K562 (cell line): Measurements from ENCODE around the gene NXF3. TPM values are rescaled to one million over a fixed set of nuclear protein-coding genes. Genes with fewer than 3 reads are reported as not detected.
"Not testable (repeated sequence)": the region's sequence is repeated elsewhere in the genome, so short reads cannot be mapped to it uniquely, and the experiment has no call there.

Experiments
- ATAC-seq: fragments of 200-7000 bp; cut with Tn5 transposase; 3 replicates; pipeline ENCODE4 v1.9.1; 2020; ENCODE audit warnings: moderate library complexity
- BruUV-seq: library from RNA; stranded (reverse); fragments of 400-500 nt; replicated peaks from 2 replicates; lab custom pipeline; 2021; lab: Mats Ljungman, UMichigan
- CTCF ChIA-PET: fragments of 300-600 bp; formaldehyde crosslinking; extraction: SDS; loops from one replicate; lab custom pipeline; 2021; ENCODE audit warnings: low intra/inter-chr PET ratio; lab: Yijun Ruan, JAX
- POLR2A ChIA-PET: fragments of 300-600, 350-650 bp; sonication (Branson Sonifier 250); formaldehyde crosslinking; extraction: SDS; loops from one replicate; lab custom pipeline; 2021; ENCODE audit warnings: antibody characterized with exemption, inconsistent platforms; lab: Yijun Ruan, JAX
- DNase-seq, 4 experiments: peaks; one replicate each; pipeline versions ENCODE4 v3.0.0 to v3.0.0-alpha.2; 2011 to 2018; ENCODE audit warnings: low spot score in 3 of 4, mixed read lengths in 3 of 4; ENCODE audit errors: extremely low read depth in 1 of 4
- FAIRE-seq: peaks from 2 replicates; lab custom pipeline; 2011; peaks lifted over from hg19 to GRCh38; lab: Jason Lieb, UNC
- H2AFZ ChIP-seq: 2 replicates; pipeline ENCODE4 v1.6.0; 2011; ENCODE audit warnings: low read depth, low read length, control low read depth, inconsistent platforms
- H3K27ac ChIP-seq: fragments of 200-600 bp; 3 replicates; pipeline ENCODE4 v1.8.0; 2011; ENCODE audit warnings: low read depth, mild to moderate bottlenecking, control low read depth, inconsistent platforms, low read length, moderate library complexity, mixed read lengths; ENCODE audit errors: extremely low read depth
- H3K27me3 ChIP-seq, 2 experiments: fragments of 300-600 bp in 1 of 2; 2 replicates in 1 of 2; 3 replicates in 1 of 2; pipeline versions ENCODE4 v1.6.0 to v1.8.0; 2011; ENCODE audit warnings: inconsistent platforms in 2 of 2, low read length in 2 of 2, mild to moderate bottlenecking in 1 of 2, mixed read lengths in 1 of 2, moderate library complexity in 1 of 2; ENCODE audit not compliant: control insufficient read depth in 2 of 2, insufficient read depth in 2 of 2
- H3K36me3 ChIP-seq: fragments of 300-600 bp; 3 replicates; pipeline ENCODE4 v1.8.0; 2011; ENCODE audit warnings: mild to moderate bottlenecking, low read length, inconsistent platforms; ENCODE audit not compliant: control insufficient read depth, insufficient read depth
- H3K4me1 ChIP-seq, 2 experiments: fragments of 200-600 bp in 1 of 2; replicated peaks in 1 of 2; 2 replicates in 1 of 2; 3 replicates in 1 of 2; pipeline versions ENCODE4 v1.5.1 to v1.8.0; 2011; ENCODE audit warnings: inconsistent platforms in 2 of 2, low read length in 2 of 2, mild to moderate bottlenecking in 1 of 2, mixed read lengths in 1 of 2, moderate library complexity in 1 of 2; ENCODE audit not compliant: control insufficient read depth in 2 of 2, insufficient read depth in 2 of 2
- H3K4me2 ChIP-seq: 2 replicates; pipeline ENCODE4 v1.6.1; 2011; ENCODE audit warnings: low read length, control low read depth, inconsistent platforms, mixed read lengths; ENCODE audit not compliant: insufficient read depth
- H3K4me3 ChIP-seq: fragments of 200-600 bp; sonication (generic), shearing (Covaris generic); 2 replicates; pipeline ENCODE4 v1.5.1; 2016; ENCODE audit warnings: control low read depth, inconsistent platforms
- H3K79me2 ChIP-seq: fragments of 200-600 bp; 3 replicates; pipeline ENCODE4 v1.8.0; 2011; ENCODE audit warnings: low read length, inconsistent platforms; ENCODE audit not compliant: control insufficient read depth, insufficient read depth
- H3K9ac ChIP-seq, 2 experiments: 2 replicates each; pipeline versions ENCODE4 v1.6.0 to v1.6.1; 2011; ENCODE audit warnings: low read depth in 2 of 2, low read length in 2 of 2, control low read depth in 1 of 2, inconsistent platforms in 1 of 2, mild to moderate bottlenecking in 1 of 2, mixed read lengths in 1 of 2; ENCODE audit not compliant: insufficient read depth in 1 of 2
- H3K9me1 ChIP-seq: one replicate; pipeline ENCODE4 v1.6.0; 2011; ENCODE audit warnings: inconsistent platforms, mild to moderate bottlenecking, low read length, moderate library complexity; ENCODE audit not compliant: control insufficient read depth, insufficient read depth
- H3K9me3 ChIP-seq: replicated peaks from 2 replicates; pipeline ENCODE4 v1.5.1; 2011; ENCODE audit warnings: low read depth, low read length, inconsistent platforms; ENCODE audit not compliant: control insufficient read depth, insufficient read depth
- H4K20me1 ChIP-seq: replicated peaks from 2 replicates; pipeline ENCODE4 v1.6.1; 2011; ENCODE audit warnings: low read length, inconsistent platforms, mixed read lengths; ENCODE audit not compliant: control insufficient read depth, insufficient read depth
- ARID1B ChIP-seq: fragments of 450-650 bp; IDR thresholded peaks from 2 replicates; pipeline ENCODE4 v1.6.1; 2016; ENCODE audit warnings: antibody characterized with exemption, mild to moderate bottlenecking, inconsistent platforms
- CBFA2T2 ChIP-seq: fragments of 450-650 bp; conservative IDR thresholded peaks from 2 replicates; pipeline ENCODE4 v1.6.1; 2017; ENCODE audit warnings: mild to moderate bottlenecking
- CBFA2T3 ChIP-seq: fragments of 450-650 bp; IDR thresholded peaks from 2 replicates; pipeline ENCODE4 v1.6.1; 2017
- DPF2 ChIP-seq: fragments of 450-650 bp; IDR thresholded peaks from 2 replicates; pipeline ENCODE4 v1.6.1; 2016
- KDM1A ChIP-seq, 2 experiments: fragments of 450-650 bp; IDR thresholded peaks; 2 replicates each; pipeline ENCODE4 v1.6.1; 2016; ENCODE audit warnings: mild to moderate bottlenecking in 2 of 2
- L3MBTL2 ChIP-seq: fragments of 450-650 bp; IDR thresholded peaks from 2 replicates; pipeline ENCODE4 v1.6.1; 2016; ENCODE audit warnings: mild to moderate bottlenecking, moderate library complexity
- MNT ChIP-seq, 2 experiments: fragments of 450-650 bp; conservative IDR thresholded peaks; 2 replicates each; pipeline ENCODE4 v1.6.1; 2017; ENCODE audit warnings: mild to moderate bottlenecking in 2 of 2, moderate library complexity in 2 of 2
- NCOR1 ChIP-seq: fragments of 450-650 bp; IDR thresholded peaks from 2 replicates; pipeline ENCODE4 v1.6.1; 2016; ENCODE audit warnings: mild to moderate bottlenecking, moderate library complexity
- NFIC ChIP-seq: fragments of 450-650 bp; IDR thresholded peaks from 2 replicates; pipeline ENCODE4 v1.6.1; 2017; ENCODE audit warnings: mild to moderate bottlenecking, inconsistent platforms
- SOX6 ChIP-seq: fragments of 450-650 bp; IDR thresholded peaks from 2 replicates; pipeline ENCODE4 v1.6.1; 2014; ENCODE audit warnings: mild to moderate bottlenecking
- TAL1 ChIP-seq: fragments of 450-650 bp; IDR thresholded peaks from 2 replicates; pipeline ENCODE4 v1.6.1; 2016; ENCODE audit warnings: mild to moderate bottlenecking
- WGBS: fragments of 100-300 bp; shearing (Covaris generic); methylation state at CpG from one replicate; pipeline ENCODE4 v1.1.6; 2016; ENCODE audit warnings: low coverage, mixed read lengths; ENCODE audit not compliant: insufficient coverage; ENCODE audit errors: missing lambda C conversion rate; 5-methylcytosine and 5-hydroxymethylcytosine counted together
- in situ Hi-C: fragments of 300-500 bp; cut with MboI; formaldehyde crosslinking; loops from 4 replicates; pipeline ENCODE4 v1.15.0; 2018; ENCODE audit warnings: inconsistent platforms, mixed read lengths
- intact Hi-C: fragments of 100-400 bp; cut with micrococcal nuclease; formaldehyde crosslinking; loops from 2 replicates; pipeline ENCODE4 v1.14.2; 2022
- polyA plus RNA-seq, 8 experiments: library from polyadenylated mRNA; depleted of rRNA in 4 of 8; stranded (reverse) in 5 of 8; unstranded in 3 of 8; fragments of >200 nt; fragmentation: Nextera tagmentation in 2 of 8; fragmentation: Illumina TruSeq in 1 of 8; extraction: Ambion mirVana in 2 of 8; extraction: Trizol in 1 of 8; gene quantifications; 2 replicates each; pipeline versions ENCODE4 v1.2.1 to v1.2.3, GENCODE V29; 2011 to 2014; ENCODE audit warnings: inconsistent platforms in 1 of 8, missing spikeins in 1 of 8
- total RNA-seq, 7 experiments: library from RNA; depleted of rRNA in 6 of 7; stranded (reverse); fragments of >200 nt in 6 of 7; fragmentation: Illumina TruSeq in 2 of 7; extraction: Trizol in 2 of 7; gene quantifications; 2 replicates each; pipeline versions ENCODE4 v1.2.1 to v1.2.3, GENCODE V29; 2011 to 2021; ENCODE audit warnings: low replicate concordance in 1 of 7

NXF3 gene
- total and polyA plus RNA-seq, 9 of the 15 experiments (the other 6 are each of a cell fraction or from before 2014, with no cell fraction given), result 0.18 to 0.40 (median 0.28) TPM; not detected in 2

- H2AFZ ChIP-seq, H3K36me3 ChIP-seq, in situ Hi-C loops, H3K9me1 ChIP-seq, H3K9me3 ChIP-seq, H3K27me3 ChIP-seq, H3K9ac ChIP-seq, H3K27ac ChIP-seq, H3K79me2 ChIP-seq, ATAC-seq, H3K4me2 ChIP-seq, H4K20me1 ChIP-seq, BruUV-seq, DNase-seq, CTCF ChIA-PET, H3K4me3 ChIP-seq, POLR2A ChIA-PET, FAIRE-seq: not testable (repeated sequence)
- WGBS, result no CpG with 5 or more reads among the region's 2 CpGs
- intact Hi-C loops, result loop anchor here (5.0 kb wide), 1 partner anchor 53 kb away; no protein-coding TSS in a partner anchor
- H3K4me1 ChIP-seq, result peaks cover 7 to 10% of the 10 kb centered on the region in 2 experiments; a peak in 3 of 5 replicates
- TF ChIP-seq TAL1, result peak; percentile 74
- TF ChIP-seq SOX6, result peak; percentile 72
- peak; percentile 54; the same call in 1 of the 2 replicates for TF ChIP-seq NFIC
- TF ChIP-seq DPF2, result 0 out of 2 replicates have a peak, but pooled peaks have one; percentile 24
- peak; percentile 58 for TF ChIP-seq NCOR1
- TF ChIP-seq CBFA2T3, result peak; percentile 81
- peak; percentile 66 for TF ChIP-seq ARID1B
- TF ChIP-seq MNT (conservative IDR thresholded peaks at IDR 0.05), result peak in 1 of 2 experiments; percentile 27; a peak in 1 of 4 replicates
- peak; percentile 25; the same call in 1 of the 2 replicates for TF ChIP-seq L3MBTL2
- peak; percentile 53 to 56; a peak in 2 of 4 replicates for TF ChIP-seq KDM1A (IDR thresholded peaks at IDR 0.05)
- peak; percentile 82 for TF ChIP-seq CBFA2T2
- TF ChIP-seq, all 486 proteins: peak for 11; not testable (repeated sequence) for 475
Measured at GRCh38 chrX:103103866-103104265, 10.9 kb upstream of the NXF3 start.
